RWPE1 (cell line): ENCODE results near the gene FAM114A1.

Experiments used
- CTCF ChIA-PET: fragments of 350-600 bp; sonication (Branson Sonifier 250); formaldehyde crosslinking; extraction: SDS; loops from one replicate; lab custom pipeline; 2021; lab: Yijun Ruan, JAX
- POLR2A ChIA-PET: fragments of 400-600 bp; formaldehyde crosslinking; extraction: SDS; loops from one replicate; lab custom pipeline; 2020; ENCODE audit warnings: antibody characterized with exemption; ENCODE audit not compliant: low non-redundant PET; lab: Yijun Ruan, JAX
- DNase-seq: peaks from one replicate; pipeline ENCODE4 v3.0.0; 2012; ENCODE audit warnings: low spot score
- H3K27ac ChIP-seq: fragments of 450-650 bp; 2 replicates; pipeline ENCODE4 v1.5.1; 2017
- TF ChIP-seq, protein P1 (sequence below): fragments of 450-650 bp; conservative IDR thresholded peaks from 2 replicates; pipeline ENCODE4 v1.5.1; 2017; ENCODE audit warnings: low read depth, mild to moderate bottlenecking

FAM114A1 gene

DNA sequence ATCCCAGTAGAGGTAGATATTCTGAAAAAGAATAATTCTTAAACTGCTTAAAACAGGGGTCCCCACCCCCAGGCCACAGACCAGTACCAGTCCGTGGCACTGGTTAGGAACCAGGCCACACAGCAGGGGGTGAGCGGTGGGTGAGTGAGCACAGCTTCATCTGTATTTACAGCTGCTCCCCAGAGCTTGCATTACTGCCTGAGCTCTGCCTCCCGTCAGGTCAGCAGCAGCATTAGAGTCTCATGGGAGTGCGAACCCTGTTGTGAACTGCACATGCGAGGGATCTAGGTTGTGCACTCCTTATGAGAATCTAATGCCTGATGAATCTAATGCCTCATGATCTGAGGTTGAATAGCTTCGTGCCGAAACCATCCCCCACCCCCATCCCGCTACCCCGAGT lies 76.8 kb downstream of the FAM114A1 start:
- no peak for DNase-seq
- H3K27ac ChIP-seq = no peak overlapping the region
- POLR2A ChIA-PET = interaction anchor here (0.5 kb wide), 1 partner anchor 416 kb away, joined by 3 read pairs; no protein-coding TSS in a partner anchor
- CTCF ChIA-PET = interaction anchor here (0.7 to 0.8 kb wide), 2 partner anchors 42 to 80 kb away, joined by 3 read pairs; no protein-coding TSS in a partner anchor
- TF ChIP-seq, protein P1, sequence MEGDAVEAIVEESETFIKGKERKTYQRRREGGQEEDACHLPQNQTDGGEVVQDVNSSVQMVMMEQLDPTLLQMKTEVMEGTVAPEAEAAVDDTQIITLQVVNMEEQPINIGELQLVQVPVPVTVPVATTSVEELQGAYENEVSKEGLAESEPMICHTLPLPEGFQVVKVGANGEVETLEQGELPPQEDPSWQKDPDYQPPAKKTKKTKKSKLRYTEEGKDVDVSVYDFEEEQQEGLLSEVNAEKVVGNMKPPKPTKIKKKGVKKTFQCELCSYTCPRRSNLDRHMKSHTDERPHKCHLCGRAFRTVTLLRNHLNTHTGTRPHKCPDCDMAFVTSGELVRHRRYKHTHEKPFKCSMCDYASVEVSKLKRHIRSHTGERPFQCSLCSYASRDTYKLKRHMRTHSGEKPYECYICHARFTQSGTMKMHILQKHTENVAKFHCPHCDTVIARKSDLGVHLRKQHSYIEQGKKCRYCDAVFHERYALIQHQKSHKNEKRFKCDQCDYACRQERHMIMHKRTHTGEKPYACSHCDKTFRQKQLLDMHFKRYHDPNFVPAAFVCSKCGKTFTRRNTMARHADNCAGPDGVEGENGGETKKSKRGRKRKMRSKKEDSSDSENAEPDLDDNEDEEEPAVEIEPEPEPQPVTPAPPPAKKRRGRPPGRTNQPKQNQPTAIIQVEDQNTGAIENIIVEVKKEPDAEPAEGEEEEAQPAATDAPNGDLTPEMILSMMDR = no peak

DNA sequence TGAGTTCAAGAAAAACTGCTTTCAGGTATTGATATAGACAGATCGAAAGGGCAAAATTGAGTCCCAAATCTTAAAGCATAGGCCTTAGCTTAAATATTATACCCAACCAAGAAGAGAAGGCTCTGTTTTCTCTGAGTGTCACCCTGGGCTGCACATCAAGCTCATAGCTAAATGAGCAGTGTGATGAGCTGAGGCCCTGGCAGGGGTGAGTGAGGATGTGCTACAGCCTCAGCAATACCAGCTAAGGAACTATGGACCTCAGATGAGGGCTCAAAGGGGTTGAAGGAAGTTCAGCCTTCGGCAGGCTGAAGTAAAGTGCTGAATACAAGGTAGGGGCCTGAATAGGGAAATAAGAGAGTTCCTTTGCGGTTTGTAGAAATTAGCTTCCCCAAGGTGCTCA lies 79.3 kb downstream of the FAM114A1 start:
- no peak overlapping the region for H3K27ac ChIP-seq
- POLR2A ChIA-PET = no interaction called here
- no peak for DNase-seq
- TF ChIP-seq, protein P1 = no peak
- CTCF ChIA-PET = no interaction called here

DNA sequence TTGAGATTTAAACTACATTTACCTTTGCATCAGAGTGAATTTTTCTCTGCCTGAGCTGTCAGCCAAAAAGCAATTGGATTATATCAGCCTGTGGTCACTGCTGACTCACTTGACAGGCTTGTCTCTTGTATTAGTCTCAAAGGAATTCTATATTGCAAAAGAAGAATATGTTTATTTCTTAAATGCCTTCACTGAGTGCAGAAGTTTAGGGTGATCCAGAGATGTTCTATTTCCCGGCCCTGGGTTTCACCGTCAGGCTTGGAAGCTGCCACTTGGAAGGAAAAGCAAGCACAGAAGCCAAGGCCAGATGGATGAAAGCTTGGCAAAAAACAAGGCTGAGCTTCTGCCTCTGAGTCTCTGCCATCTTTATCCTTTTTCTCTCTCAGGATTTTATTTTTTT lies 80.9 kb downstream of the FAM114A1 start:
- peak; percentile 69 for DNase-seq
- POLR2A ChIA-PET = no interaction called here
- H3K27ac ChIP-seq = no peak overlapping the region
- CTCF ChIA-PET = no interaction called here
- TF ChIP-seq, protein P1 = no peak

DNA sequence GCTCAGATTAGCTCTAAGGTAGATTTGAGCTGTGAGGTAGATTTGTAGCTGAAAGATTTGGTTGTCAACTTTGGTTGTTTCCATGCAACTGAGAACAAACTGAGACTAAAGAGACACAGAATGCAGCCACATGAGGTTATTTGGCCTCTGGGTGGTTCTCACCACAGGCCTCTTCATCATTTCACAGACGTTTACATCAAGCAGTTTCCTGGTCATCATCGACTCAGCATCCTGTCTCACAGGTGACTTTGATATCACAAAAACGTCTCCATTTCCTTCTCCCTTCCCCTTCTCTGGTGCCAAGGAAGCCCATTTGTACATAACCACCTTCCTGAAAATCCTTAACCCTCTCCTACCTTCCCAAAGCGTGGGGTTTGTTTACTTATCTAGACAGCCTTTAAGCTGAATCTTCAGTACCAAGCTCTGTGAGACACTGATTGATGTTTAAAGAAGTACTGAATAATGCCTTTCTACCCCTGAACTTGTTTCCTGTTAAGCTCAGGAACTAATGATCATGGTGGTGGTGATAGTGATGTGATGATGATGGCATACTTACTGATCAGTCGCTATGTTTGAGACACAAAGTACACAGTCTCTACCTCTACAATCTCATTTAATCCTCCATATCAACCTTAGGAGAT lies 81.9 kb downstream of the FAM114A1 start:
- CTCF ChIA-PET = no interaction called here
- TF ChIP-seq, protein P1 = no peak
- DNase-seq = no peak
- no peak overlapping the region for H3K27ac ChIP-seq
- POLR2A ChIA-PET = no interaction called here

DNA sequence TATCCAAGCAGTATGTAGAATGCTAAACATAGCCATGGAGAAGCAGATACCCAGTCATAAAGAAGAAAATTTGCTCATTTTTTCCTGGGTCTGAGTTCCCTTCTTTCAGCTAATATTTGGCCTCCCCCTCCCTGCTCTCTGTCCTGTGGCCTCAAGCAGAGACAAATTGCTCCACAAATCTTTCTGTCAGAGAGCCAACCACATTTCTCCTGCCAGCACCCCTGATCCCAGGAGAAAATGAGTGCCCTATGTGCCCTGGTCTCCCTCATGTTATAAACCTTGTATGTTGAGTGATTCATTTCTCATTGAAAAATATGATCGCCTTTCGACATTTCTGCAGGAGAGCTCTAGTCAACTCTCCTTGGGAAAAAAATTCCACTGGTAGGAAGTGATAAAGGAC lies 82.6 kb downstream of the FAM114A1 start:
- DNase-seq = no peak
- CTCF ChIA-PET = no interaction called here
- TF ChIP-seq, protein P1 = no peak
- no peak overlapping the region for H3K27ac ChIP-seq
- POLR2A ChIA-PET = no interaction called here

DNA sequence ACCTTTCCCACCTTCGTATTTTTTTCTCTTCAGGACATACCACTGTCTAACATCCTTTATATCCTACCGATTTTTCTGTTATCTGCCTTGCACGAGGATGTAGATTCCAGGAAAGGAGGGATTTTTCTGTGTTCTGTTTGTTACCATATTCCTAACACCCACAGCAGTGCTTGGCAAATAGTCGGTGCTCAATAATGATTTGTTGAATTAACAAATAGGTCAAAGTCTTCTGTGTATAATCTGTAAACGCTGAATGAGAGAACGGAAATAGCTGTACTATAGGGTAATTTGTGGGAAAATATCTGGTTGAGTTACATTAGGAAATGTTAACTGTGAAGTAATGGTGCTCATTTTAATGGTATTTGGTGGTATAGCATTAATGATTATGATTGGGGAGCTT lies 83.1 kb downstream of the FAM114A1 start:
- POLR2A ChIA-PET = no interaction called here
- H3K27ac ChIP-seq = no peak overlapping the region
- TF ChIP-seq, protein P1 = no peak
- DNase-seq = no peak
- CTCF ChIA-PET = no interaction called here
